Astrocyte of the spinal cord (primary cell): ENCODE results near the gene NTRK1.

Experiments used
- DNase-seq: peaks from one replicate; pipeline ENCODE4 v3.0.0; 2011; ENCODE audit warnings: low read depth, low spot score
- H3K4me3 ChIP-seq: 2 replicates; pipeline ENCODE4 v1.5.1; 2011; ENCODE audit warnings: low read depth, mild to moderate bottlenecking, low read length, moderate library complexity
- in situ Hi-C: cut with HindIII; loops from 2 replicates; pipeline ENCODE4 v1.10.0; 2017; ENCODE audit warnings: low sequenced_read_pairs
- TF ChIP-seq, protein P1 (sequence below): IDR thresholded peaks from 2 replicates; pipeline ENCODE4 v1.5.1; 2012; ENCODE audit warnings: low read depth, mild to moderate bottlenecking, low read length, inconsistent platforms

NTRK1 gene

DNA sequence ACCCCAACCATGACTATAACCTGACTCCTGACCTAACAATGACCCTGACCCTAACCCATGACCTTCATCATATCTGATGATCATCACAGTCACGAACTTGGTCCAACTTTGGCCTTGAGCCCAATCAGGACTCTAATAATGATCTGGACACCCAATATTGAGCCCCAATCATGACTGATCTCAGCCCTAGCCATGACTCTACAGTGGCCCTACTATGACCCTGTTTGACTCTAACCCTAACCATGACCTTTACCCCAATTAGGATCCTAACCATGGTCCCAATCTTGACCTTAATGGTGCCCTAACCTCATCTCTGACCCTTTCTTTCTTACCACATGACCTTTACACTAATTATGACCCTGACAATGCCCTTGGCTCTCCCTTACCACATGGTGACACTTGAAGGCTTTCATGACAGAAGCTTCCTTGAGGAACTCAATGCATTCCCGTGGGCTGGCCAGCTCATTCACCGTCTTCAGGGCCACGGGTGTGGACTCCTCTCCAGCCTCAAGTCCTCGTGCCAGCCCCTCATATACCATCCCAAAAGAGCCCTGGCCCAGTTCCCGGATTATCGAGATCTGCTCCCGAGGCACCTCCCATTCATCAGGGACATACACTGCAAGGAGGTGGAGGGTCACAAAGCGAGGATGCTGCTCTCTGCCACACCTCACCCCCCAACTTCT lies 17.9 kb upstream of the NTRK1 start:
- H3K4me3 ChIP-seq: no peak overlapping the region
- TF ChIP-seq, protein P1, sequence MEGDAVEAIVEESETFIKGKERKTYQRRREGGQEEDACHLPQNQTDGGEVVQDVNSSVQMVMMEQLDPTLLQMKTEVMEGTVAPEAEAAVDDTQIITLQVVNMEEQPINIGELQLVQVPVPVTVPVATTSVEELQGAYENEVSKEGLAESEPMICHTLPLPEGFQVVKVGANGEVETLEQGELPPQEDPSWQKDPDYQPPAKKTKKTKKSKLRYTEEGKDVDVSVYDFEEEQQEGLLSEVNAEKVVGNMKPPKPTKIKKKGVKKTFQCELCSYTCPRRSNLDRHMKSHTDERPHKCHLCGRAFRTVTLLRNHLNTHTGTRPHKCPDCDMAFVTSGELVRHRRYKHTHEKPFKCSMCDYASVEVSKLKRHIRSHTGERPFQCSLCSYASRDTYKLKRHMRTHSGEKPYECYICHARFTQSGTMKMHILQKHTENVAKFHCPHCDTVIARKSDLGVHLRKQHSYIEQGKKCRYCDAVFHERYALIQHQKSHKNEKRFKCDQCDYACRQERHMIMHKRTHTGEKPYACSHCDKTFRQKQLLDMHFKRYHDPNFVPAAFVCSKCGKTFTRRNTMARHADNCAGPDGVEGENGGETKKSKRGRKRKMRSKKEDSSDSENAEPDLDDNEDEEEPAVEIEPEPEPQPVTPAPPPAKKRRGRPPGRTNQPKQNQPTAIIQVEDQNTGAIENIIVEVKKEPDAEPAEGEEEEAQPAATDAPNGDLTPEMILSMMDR: no peak
- in situ Hi-C loops: no loop called here
- no peak for DNase-seq

DNA sequence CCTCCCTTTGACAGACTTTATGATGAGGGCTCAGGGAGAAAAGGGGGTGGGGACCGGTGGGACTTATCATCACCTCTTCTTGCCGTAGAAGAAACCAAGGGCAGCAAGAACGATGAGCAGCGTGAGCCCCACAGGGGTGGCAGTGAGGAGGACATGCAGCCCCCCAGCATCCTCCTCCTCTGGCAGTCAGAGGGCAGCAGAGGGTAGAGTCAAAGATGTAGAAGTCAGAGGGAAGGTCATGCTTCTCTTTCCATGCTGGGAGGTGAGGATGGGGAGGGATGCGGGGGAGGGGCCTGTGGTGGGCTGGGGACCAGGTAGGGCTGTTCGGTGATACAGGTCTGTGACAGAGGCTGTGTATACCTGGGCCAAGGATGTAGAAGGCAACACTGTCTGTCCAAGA lies 16.6 kb upstream of the NTRK1 start:
- in situ Hi-C loops: no loop called here
- H3K4me3 ChIP-seq: no peak overlapping the region
- DNase-seq: no peak
- TF ChIP-seq, protein P1: no peak

DNA sequence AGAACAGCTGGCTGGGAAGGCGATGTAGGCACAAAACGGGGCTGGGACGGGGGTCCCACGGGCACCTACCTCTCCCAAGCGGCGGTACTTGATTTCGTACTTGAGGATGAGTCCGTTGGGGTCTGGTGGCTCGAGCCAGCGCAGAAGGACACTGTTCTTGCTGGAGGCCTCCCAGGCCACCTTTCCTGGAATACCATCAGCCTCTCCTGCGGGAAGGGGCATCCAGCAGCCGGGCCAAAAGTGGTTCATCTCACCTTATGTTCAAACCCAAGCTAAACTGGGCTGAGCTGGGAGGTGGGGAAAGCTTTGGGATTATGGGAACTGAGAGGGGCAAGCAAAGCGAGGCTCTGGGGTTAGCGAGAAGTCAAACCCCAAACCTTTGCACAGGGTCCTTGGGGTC lies 16.0 kb upstream of the NTRK1 start:
- no peak for DNase-seq
- in situ Hi-C loops: no loop called here
- TF ChIP-seq, protein P1: no peak
- H3K4me3 ChIP-seq: no peak overlapping the region

DNA sequence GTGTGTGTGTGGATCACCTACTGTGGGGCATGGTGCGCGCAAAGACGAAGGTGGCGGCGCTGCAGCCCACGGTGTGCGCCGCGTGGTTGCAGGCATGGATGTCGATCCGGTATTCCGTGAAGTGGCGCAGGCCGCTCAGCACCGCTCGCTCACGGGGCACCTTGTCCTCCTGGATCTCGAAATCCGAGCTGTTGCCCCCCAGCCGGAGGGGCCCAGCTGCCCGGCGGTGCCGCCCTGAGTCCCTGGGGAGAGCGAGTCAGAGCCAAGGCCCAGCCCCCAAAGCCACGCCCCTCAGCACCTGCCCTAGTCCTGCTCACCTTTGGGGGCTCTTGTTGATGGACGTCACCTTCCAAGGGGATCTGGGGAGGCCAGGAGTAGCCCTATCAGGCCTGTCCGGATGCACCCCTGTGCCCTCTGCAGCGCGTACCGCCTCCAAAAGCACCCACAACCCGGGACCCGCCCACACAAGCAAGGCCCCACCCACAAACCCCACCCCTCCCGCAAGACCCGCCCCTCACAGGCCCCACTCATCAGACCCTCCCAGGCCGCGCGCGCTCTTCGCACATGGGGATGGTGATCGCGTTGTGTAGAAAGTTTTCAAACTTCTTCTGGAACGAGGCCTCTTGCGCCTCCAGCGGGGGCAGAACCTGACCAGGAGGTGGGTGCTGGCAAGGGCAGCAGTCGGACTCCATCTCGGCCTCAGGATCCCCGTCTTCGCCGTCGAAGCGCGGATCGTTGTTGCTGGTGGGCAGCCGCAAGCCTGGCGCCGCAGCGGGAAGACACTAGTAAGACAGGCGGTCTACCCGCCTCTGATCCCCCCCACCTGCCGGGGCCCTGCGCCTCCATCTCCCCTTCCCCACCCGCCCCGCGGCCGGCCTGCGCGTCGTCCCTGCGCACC lies 15.4 kb upstream of the NTRK1 start:
- in situ Hi-C loops: no loop called here
- no peak for DNase-seq
- TF ChIP-seq, protein P1: no peak
- no peak overlapping the region for H3K4me3 ChIP-seq

DNA sequence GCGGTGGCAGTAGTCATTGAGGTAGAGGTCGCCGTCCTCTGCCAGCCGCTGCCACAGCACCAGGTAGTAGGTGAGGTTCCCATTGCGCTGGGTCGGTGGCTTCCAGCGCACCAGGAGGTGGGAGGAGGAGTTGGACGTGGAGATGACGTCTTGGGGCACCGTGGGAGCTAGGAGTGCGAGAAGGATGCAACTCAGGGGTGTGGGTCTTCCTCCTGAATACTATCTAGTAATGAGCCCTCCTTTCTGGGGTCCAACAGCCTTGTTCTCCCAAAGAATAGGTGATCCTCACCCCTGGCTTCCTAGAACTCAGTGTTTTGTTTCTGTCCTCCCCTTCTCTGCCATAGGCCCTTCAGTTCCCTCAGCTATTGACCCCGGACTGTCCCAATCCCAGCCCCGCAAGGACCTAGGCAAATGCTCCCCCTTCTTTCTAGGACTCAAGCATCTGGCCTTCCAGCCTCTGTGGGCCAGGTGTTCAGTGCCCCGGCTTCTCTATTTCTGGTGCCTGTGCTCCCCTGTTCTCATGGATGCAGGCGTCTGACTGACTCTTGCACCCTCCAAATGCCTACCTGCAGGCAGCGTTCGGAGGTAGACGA lies 14.6 kb upstream of the NTRK1 start:
- in situ Hi-C loops: no loop called here

DNA sequence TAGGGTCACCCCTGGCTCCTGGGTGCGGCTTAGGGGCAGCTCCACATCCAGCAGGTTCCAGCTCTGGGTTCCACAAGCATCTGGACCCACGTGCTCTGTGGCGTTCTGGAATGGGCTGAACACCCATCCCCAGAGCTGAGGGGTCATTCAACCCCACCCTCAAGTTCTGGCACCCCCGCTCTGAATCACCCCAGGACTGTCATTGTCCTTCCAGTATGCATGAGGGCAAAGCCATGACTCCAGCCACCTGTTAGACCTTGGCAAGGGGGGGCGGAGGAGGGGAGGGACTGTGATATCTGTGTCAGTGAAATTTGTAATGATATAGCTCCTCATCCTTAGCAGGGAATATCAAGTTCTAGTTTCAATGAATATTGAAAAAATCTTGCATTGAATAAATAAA lies 14.0 kb upstream of the NTRK1 start:
- in situ Hi-C loops: no loop called here
- DNase-seq: no peak
- TF ChIP-seq, protein P1: no peak
- no peak overlapping the region for H3K4me3 ChIP-seq

More for the DNA sequence above, 14.6 kb upstream of the NTRK1 start:
- DNase-seq: no peak
- no peak overlapping the region for H3K4me3 ChIP-seq
- TF ChIP-seq, protein P1: no peak
